OCI-LY7 (cell line): ENCODE measurements around the gene DNAAF3.

ENCODE experiments used
- EZH2phosphoT487 ChIP-seq: fragments of 200-600 bp; sonication (generic); IDR thresholded peaks from 2 replicates; pipeline ENCODE4 v1.6.1; 2018; ENCODE audit warnings: low read depth, borderline replicate concordance, mild to moderate bottlenecking, mixed run types, antibody characterized with exemption, low read length, moderate library complexity, mixed read lengths
- TF ChIP-seq, protein P1 (sequence below): fragments of 200-600 bp; sonication (generic); conservative IDR thresholded peaks from 2 replicates; pipeline ENCODE4 v1.5.1; 2014; ENCODE audit warnings: mild to moderate bottlenecking, antibody characterized with exemption, low read length, moderate library complexity, mixed read lengths

- TF ChIP-seq, protein P1, sequence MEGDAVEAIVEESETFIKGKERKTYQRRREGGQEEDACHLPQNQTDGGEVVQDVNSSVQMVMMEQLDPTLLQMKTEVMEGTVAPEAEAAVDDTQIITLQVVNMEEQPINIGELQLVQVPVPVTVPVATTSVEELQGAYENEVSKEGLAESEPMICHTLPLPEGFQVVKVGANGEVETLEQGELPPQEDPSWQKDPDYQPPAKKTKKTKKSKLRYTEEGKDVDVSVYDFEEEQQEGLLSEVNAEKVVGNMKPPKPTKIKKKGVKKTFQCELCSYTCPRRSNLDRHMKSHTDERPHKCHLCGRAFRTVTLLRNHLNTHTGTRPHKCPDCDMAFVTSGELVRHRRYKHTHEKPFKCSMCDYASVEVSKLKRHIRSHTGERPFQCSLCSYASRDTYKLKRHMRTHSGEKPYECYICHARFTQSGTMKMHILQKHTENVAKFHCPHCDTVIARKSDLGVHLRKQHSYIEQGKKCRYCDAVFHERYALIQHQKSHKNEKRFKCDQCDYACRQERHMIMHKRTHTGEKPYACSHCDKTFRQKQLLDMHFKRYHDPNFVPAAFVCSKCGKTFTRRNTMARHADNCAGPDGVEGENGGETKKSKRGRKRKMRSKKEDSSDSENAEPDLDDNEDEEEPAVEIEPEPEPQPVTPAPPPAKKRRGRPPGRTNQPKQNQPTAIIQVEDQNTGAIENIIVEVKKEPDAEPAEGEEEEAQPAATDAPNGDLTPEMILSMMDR: no peak
- no peak for TF ChIP-seq EZH2phosphoT487
Observed at GRCh38 chr19:55117663-55118391, 48.6 kb downstream of the DNAAF3 start.
